Neuron (in vitro differentiated cells): ENCODE measurements around the gene JKAMP.

ENCODE experiments used
- H2AFZ ChIP-seq: one replicate; pipeline ENCODE4 v1.6.1; 2013; ENCODE audit warnings: low read depth, mild to moderate bottlenecking, inconsistent platforms, low read length, moderate library complexity
- H3K27me3 ChIP-seq: one replicate; pipeline ENCODE4 v1.6.1; 2013; ENCODE audit warnings: low read length; ENCODE audit not compliant: insufficient read depth
- H3K36me3 ChIP-seq: one replicate; pipeline ENCODE4 v1.6.1; 2013; ENCODE audit warnings: low read length; ENCODE audit not compliant: insufficient read depth
- H3K4me1 ChIP-seq: one replicate; pipeline ENCODE4 v1.6.1; 2013; ENCODE audit warnings: low read length; ENCODE audit not compliant: insufficient read depth
- H3K4me3 ChIP-seq: 2 replicates; pipeline ENCODE4 v1.5.1; 2013; ENCODE audit warnings: mild to moderate bottlenecking, low read length, moderate library complexity
- H3K9me3 ChIP-seq: one replicate; pipeline ENCODE4 v1.6.1; 2013; ENCODE audit warnings: low read length

JKAMP gene

GRCh38 chr14:59490756-59491155, 6.4 kb downstream of the JKAMP start:
- peaks cover 75% of the 10 kb centered on the region for H3K36me3 ChIP-seq

GRCh38 chr14:59492384-59492783, 8.1 kb downstream of the JKAMP start:
- H2AFZ ChIP-seq, result no peak overlapping the region
- peaks cover 4% of the 10 kb centered on the region for H3K9me3 ChIP-seq
- no peaks in the 10 kb centered on the region for H3K4me1 ChIP-seq
- peaks cover 85% of the 10 kb centered on the region for H3K36me3 ChIP-seq
- H3K4me3 ChIP-seq, result no peak overlapping the region
- no peaks in the 10 kb centered on the region for H3K27me3 ChIP-seq

More at GRCh38 chr14:59490756-59491155, 6.4 kb downstream of the JKAMP start:
- Histone ChIP-seq H3K9me3 (peaks cover 4% of the 10 kb centered on the region), H3K4me1 (peaks cover 2% of the 10 kb centered on the region), H3K27me3 (no peaks in the 10 kb centered on the region), H2AFZ (no peak overlapping the region), H3K4me3 (no peak overlapping the region)

GRCh38 chr14:59500732-59501131, 16.4 kb downstream of the JKAMP start:
- no peak overlapping the region for H3K4me3 ChIP-seq
- H3K27me3 ChIP-seq, result no peaks in the 10 kb centered on the region
- H3K4me1 ChIP-seq, result no peaks in the 10 kb centered on the region
- peaks cover 58% of the 10 kb centered on the region for H3K36me3 ChIP-seq
- no peak overlapping the region for H2AFZ ChIP-seq
- H3K9me3 ChIP-seq, result no peaks in the 10 kb centered on the region

- H3K4me1 ChIP-seq, result peaks cover 2% of the 10 kb centered on the region
- no peaks in the 10 kb centered on the region for H3K9me3 ChIP-seq
- peaks cover 40% of the 10 kb centered on the region for H3K36me3 ChIP-seq
- H3K4me3 ChIP-seq, result no peak overlapping the region
- H3K27me3 ChIP-seq, result no peaks in the 10 kb centered on the region
- no peak overlapping the region for H2AFZ ChIP-seq
Measured at GRCh38 chr14:59503256-59503655, 18.9 kb downstream of the JKAMP start.

GRCh38 chr14:59507063-59507751, 22.9 kb downstream of the JKAMP start:
- Histone ChIP-seq H3K4me3 (no peak overlapping the region), H3K36me3 (peaks cover 17% of the 10 kb centered on the region)

GRCh38 chr14:59507752-59508103, 23.4 kb downstream of the JKAMP start:
- Histone ChIP-seq H3K4me3 (no peak overlapping the region), H3K36me3 (peaks cover 15% of the 10 kb centered on the region), H3K9me3 (no peaks in the 10 kb centered on the region), H3K27me3 (no peaks in the 10 kb centered on the region), H3K4me1 (peaks cover 5% of the 10 kb centered on the region), H2AFZ (no peak overlapping the region)

More at GRCh38 chr14:59507063-59507751, 22.9 kb downstream of the JKAMP start:
- H3K4me1 ChIP-seq, result peaks cover 5% of the 10 kb centered on the region
- H2AFZ ChIP-seq, result no peak overlapping the region
- H3K9me3 ChIP-seq, result no peaks in the 10 kb centered on the region
- H3K27me3 ChIP-seq, result no peaks in the 10 kb centered on the region

DNA sequence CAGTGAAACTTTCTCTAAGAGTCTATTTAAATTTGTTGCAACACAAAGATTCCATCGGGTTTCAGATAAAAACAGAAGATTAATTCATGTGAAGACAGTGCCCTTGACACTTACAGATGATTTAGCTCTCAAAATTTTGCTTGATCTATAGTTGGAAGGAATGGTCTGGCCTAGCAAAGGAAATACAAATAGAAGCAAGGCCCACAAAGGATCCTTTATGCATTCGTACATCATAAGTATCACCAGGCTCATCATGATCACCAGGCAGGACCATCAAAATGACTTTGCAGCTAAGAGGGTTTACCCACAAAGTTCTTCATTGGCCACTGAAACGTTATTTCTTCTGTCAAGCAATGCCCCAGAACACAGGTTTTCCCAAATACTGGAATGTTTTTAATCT, 24.8 kb downstream of the JKAMP start:
- no peaks in the 10 kb centered on the region for H3K27me3 ChIP-seq
- H3K4me3 ChIP-seq, result no peak overlapping the region
- peaks cover 5% of the 10 kb centered on the region for H3K36me3 ChIP-seq
- peaks cover 5% of the 10 kb centered on the region for H3K4me1 ChIP-seq
- no peaks in the 10 kb centered on the region for H3K9me3 ChIP-seq
- H2AFZ ChIP-seq, result no peak overlapping the region

- Histone ChIP-seq H3K4me3 (no peak overlapping the region), H3K36me3 (no peaks in the 10 kb centered on the region), H2AFZ (no peak overlapping the region), H3K27me3 (no peaks in the 10 kb centered on the region), H3K4me1 (peaks cover 5% of the 10 kb centered on the region), H3K9me3 (no peaks in the 10 kb centered on the region)
Measured at GRCh38 chr14:59510001-59510400, 25.7 kb downstream of the JKAMP start.

- Histone ChIP-seq H2AFZ (no peak overlapping the region), H3K4me3 (no peak overlapping the region), H3K27me3 (no peaks in the 10 kb centered on the region), H3K36me3 (no peaks in the 10 kb centered on the region), H3K4me1 (peaks cover 5% of the 10 kb centered on the region), H3K9me3 (no peaks in the 10 kb centered on the region)
Measured at GRCh38 chr14:59510966-59511365, 26.6 kb downstream of the JKAMP start.

- no peak overlapping the region for H2AFZ ChIP-seq
- no peaks in the 10 kb centered on the region for H3K27me3 ChIP-seq
- H3K4me1 ChIP-seq, result peaks cover 5% of the 10 kb centered on the region
- H3K9me3 ChIP-seq, result no peaks in the 10 kb centered on the region
- no peak overlapping the region for H3K4me3 ChIP-seq
- H3K36me3 ChIP-seq, result no peaks in the 10 kb centered on the region
Measured at GRCh38 chr14:59511916-59512575, 27.7 kb downstream of the JKAMP start.

- no peaks in the 10 kb centered on the region for H3K27me3 ChIP-seq
- H3K9me3 ChIP-seq, result no peaks in the 10 kb centered on the region
- H2AFZ ChIP-seq, result no peak overlapping the region
- no peaks in the 10 kb centered on the region for H3K36me3 ChIP-seq
- no peak overlapping the region for H3K4me3 ChIP-seq
- H3K4me1 ChIP-seq, result no peaks in the 10 kb centered on the region
Measured at GRCh38 chr14:59520224-59520623, 35.9 kb downstream of the JKAMP start.

- no peak overlapping the region for H2AFZ ChIP-seq
- no peaks in the 10 kb centered on the region for H3K9me3 ChIP-seq
- no peaks in the 10 kb centered on the region for H3K36me3 ChIP-seq
- H3K27me3 ChIP-seq, result no peaks in the 10 kb centered on the region
- H3K4me3 ChIP-seq, result no peak overlapping the region
- H3K4me1 ChIP-seq, result no peaks in the 10 kb centered on the region
Measured at GRCh38 chr14:59529189-59529588, 44.9 kb downstream of the JKAMP start.

DNA sequence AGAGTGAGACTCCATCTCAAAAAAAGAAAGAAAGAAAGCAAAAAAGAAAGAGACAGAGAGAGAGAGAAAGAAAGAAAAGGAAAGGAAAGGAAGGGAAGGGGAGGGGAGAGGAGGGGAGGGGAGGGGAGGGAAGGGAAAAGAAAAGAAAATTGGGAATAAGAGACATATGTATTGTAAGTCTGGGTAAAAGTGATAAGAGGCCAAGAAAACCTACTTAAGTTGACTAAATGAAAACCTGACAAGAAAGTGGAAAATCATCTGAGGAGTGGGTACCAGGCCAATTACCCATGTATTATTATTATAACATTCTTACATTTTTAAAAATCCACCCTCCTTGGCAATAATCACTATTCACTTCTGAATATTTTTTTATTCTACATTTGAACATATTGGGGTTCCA, 46.0 kb downstream of the JKAMP start:
- Histone ChIP-seq H3K4me1 (no peaks in the 10 kb centered on the region), H3K4me3 (no peak overlapping the region), H3K9me3 (no peaks in the 10 kb centered on the region), H3K27me3 (no peaks in the 10 kb centered on the region), H3K36me3 (no peaks in the 10 kb centered on the region), H2AFZ (no peak overlapping the region)

DNA sequence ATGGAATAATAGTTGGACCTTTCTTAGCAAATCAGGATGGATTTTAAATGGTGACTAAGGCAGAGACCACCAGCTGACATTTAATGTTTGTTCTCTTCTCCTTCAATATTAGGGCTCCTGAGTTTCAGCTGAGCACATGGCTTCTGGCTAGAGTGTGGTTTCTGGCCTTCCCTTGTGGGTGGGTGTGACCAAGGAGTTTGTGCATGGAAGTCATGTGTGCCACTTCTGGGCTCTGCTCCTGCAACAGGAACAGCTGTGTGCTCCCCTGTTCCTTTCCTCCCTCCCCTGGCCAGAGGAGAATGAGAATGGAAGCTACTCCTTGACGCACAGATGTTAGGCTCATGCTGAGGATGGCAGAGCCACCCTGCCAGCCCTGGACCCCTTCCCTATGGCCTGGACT, 48.1 kb downstream of the JKAMP start:
- Histone ChIP-seq H3K4me1 (no peaks in the 10 kb centered on the region), H3K27me3 (peaks cover 2% of the 10 kb centered on the region), H3K4me3 (no peak overlapping the region), H3K9me3 (no peaks in the 10 kb centered on the region), H3K36me3 (no peaks in the 10 kb centered on the region), H2AFZ (no peak overlapping the region)
